Measurements from ENCODE around the gene IL12B.
A peak's percentile ranks its signal among the peaks of the same experiment; 100 is the strongest.
"Not testable (repeated sequence)": the region's sequence is repeated elsewhere in the genome, so short reads cannot be mapped to it uniquely, and the experiment has no call there.

The IL12B gene

DNA sequence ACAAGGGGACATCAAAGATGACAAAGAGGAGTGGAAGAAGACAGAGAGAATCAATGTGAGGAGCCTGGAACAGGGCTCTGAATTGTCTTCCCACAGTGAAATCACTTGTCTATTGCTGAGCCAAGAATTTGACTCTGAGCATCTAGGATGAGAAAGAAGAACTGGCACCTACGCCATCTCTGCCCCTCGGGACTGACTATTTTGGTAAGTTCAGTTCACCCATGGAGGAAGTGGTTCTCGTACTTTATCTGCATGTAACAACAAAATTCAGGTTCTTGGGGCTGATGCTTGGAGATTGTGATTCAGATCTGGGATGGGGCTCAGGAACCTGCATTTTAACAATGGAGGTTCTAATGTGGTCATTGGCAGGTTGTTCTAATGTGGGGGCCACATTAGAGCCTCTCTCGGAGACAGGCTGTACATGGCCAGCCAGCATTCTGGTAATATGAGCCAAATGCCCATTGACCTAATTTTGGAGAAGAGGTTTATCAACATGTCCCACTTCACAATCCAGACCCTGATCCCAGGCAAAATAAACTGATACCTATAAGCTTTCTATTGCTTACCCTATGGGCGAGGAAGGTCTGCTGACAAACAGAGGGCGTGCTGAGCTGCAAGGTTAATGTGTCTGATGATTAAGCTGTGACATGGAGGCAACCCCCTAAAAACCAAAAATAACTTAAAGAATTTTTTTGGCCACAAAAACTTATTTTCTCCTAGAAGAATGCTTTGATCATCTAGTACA, 2.7 kb upstream of the IL12B start:
- no peak for DNase-seq

DNA sequence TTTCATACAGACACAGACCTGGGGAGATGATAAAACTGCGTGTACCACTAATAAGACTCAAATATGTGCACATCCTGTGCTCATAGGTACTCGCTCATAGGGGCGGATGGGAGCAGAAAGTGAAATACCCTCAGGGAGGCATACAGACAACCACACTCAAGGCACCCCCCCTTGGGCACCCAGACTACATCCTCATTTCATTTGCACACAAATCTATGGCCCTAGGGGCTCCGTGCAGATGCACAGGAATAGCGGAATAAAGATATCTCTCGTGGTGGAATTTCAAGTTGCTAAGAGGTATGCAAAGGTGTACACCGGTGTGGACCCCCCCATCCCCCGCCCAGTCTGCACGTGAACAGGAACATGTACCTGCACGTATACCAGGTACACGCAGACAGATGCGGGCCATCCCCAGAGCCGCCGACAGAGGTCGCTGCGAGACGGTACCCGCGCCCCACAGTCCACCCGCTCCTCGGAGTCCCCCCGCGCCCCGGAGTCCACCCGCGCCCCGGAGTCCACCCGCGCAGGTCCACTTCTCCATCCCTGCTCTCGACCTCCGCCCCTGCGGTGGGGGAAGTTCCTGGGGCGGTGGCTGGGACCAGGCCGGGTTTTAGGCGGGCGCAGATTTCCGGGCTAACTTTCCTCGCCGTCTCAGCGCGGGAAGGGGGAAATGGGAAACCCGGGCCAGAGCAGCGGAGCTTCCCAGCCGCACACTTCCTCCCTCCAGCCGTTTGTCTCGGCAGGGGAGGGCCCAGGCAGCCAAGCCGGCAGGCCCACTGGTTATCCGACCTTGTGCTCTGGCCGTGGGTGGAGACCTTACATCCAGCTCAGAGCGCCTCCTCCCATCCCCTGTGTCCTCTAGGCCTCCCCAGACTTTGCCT, 1.0 kb upstream of the IL12B start:
- peak; percentile 85 to 87 for DNase-seq

DNA sequence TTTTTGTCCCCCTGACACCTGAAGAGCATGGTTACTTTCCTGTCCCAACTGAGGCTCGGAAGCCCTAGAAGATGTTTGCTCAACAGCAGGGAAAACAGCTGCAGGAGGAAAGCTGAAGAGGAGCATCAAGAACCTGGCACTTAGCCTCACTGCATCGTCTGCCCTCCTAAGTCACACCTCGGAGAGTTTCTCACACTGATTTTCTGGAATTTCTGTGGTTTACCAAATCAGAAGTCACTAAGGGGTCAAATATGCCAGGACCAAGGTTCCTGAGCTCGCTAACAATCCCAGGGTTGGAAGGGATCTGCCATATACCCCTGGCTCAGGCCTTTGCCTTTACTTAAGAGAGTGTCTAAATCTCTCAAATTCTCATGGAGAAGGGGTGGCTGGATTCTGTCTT, 5.3 kb downstream of the IL12B start:
- DNase-seq, result no peak

DNA sequence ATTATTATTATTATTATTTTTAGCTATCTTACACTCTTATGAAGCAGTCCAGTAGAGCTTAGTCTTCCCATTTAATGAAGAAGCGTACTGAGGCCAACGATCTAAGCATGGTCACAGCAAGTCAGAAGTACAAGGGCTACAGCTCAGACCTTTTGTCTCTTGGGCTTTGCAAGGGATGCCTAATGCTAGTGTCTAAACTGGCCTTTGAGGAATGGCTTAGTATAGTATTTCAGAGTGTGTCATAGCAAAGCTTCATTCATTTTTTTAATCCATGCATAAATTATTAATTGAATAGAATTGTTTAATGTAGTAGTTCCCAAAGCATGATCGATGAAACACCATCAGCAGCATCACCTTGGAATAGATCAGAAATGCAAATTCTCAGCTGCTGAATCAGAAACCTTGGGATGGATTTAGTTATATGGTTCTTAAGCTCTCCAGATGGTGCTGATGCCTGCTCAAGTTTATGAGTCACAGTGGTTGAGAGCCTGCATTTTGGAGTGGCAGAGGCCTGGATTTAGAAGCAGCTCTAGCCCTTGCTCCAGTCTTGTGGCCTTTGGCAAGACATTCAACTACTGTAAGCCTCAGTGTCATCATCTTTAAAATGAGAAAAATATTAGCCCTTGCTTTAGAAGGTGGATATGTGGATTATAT, 6.1 kb downstream of the IL12B start:
- no peak for DNase-seq

DNA sequence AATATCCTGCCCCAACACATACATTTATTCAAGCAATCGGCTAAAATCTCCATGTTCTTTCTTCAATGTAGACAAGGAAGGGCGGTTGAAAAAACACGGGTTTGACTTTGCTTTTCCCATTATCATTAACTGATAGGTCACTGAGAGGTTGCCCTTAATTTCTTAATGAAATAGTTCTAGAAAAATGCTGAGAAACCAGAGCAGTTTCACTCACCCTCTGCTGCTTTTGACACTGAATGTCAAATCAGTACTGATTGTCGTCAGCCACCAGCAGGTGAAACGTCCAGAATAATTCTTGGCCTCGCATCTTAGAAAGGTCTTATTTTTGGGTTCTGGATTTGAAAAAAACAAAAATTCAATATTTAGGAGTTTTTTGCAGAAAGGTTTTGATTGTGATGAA, 8.1 kb downstream of the IL12B start:
- no peak for DNase-seq

DNA sequence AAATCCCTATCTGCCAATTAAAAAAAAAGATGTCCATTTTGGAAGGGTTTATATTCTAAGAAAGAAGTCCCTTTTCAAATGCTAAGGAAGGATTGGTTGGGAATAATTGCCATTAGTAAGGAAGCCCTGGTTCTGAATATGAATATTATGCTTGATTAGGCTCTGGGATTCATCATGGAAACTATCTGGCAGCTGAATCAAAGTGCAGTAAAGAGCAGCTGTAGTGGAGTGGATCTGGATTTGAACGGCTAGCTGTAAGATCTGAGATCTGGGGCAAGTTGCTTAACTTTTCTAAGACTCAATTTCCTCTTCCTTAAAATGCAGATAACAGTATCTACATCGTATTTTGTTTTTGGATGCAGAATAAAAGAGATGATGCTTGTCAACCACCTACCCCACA, 10.5 kb downstream of the IL12B start:
- no peak for DNase-seq

DNA sequence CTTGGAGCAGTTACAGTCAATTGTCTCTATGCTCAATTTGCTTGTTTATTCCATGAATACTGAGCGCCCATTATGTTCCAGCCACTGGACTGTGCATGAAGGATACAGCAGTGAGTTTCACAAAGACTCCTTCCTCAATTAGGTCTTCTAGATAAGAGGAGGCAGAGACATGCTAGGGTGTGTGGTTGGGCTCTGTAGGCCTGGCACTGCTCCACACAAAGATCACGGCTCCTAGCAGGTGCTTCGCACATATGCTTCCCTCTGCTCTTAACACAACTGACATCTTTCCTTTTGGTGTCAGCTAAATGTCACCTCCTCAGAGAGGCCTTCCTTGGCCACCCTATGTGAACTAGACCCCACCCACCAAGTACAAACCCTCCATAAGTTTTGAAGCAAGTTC, 10.9 kb downstream of the IL12B start:
- no peak for DNase-seq

DNA sequence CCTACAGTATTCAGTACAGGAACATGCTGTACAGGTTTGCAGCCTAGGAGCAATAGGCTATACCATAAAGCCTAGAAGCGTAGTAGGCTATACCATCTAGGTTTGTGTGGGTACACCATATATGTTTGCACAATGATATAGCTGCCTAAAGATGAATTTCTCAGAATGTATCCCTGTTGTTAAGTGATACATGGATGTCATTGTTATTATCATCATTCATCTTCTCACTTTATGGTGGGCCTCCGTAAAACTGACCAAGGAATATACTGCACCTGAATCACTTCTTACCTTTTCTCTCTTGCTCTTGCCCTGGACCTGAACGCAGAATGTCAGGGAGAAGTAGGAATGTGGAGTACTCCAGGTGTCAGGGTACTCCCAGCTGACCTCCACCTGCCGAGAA, 11.8 kb downstream of the IL12B start:
- DNase-seq, result no peak

DNA sequence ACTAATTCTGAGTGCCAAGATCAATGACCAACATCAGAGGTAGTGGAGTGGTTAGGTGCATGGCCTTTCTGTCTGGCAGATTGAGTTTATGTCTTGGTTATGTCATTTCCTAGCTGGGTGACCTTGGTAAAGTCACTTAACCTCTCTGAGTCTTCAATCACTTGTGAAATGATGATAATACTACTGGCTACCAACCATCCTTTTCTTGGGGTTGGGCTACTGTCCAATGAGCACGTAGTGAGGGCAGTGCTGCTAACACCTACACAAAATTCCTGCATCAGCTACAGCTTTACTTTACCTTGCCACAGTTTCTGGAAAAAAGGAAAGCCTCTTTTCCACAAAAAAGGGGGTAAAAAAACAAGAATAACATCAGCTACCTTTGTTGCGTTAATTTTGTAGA, 12.4 kb downstream of the IL12B start:
- DNase-seq, result no peak

DNA sequence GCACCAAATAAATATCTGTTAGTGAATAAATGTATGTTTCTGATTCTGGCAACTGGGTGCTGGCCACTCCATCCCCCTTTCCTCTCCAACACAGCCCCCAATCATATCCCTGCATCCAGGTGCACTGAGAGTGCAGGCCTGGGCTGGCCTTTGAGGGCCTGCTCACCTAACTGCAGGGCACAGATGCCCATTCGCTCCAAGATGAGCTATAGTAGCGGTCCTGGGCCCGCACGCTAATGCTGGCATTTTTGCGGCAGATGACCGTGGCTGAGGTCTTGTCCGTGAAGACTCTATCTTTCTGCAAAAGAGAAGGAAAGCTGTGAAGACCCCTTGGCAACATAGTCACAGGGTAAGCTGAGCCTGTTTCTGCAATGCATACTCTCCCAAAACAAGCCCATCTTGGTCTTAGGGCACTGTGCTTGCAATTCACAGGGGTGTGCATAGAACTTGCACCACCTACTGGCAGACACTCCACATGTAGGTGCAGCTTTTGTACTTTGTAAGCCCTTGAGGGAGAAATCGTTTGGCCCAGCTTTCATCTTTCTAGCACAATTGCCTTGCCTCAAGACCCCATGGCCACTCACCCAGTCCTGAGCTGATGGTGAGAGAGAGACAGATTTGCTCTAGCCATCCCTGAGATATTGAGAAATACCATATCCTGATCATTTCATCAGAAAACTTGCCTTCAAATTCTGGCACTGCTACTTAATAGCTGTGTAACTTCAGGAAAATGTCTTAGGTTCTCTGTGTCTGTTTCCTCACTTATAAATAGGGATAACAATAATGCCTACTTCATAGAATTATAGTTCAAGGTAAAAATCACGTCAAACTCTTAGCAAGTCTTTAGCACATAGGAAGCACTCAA, 13.5 kb downstream of the IL12B start:
- DNase-seq, result peak; percentile 34 to 47

DNA sequence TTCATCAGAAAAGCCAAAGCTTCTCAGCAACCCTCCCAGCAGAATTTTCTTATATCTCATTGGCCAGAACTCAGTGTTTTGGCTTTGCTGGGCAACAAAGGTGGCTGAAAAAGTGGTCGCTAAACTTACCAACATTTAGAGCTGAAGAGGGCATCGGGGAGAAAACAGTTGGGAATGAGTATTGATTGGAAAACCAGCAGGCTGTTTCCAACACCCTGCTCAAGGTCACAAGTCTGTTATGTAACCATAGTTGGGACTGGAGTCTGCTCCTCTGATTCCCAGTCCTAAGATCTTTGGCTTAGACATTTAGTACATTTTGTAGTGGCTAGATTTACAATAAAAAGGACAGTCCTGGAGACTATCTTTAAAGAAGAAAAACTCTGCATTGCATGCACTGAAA, 17.1 kb downstream of the IL12B start:
- no peak for DNase-seq

DNA sequence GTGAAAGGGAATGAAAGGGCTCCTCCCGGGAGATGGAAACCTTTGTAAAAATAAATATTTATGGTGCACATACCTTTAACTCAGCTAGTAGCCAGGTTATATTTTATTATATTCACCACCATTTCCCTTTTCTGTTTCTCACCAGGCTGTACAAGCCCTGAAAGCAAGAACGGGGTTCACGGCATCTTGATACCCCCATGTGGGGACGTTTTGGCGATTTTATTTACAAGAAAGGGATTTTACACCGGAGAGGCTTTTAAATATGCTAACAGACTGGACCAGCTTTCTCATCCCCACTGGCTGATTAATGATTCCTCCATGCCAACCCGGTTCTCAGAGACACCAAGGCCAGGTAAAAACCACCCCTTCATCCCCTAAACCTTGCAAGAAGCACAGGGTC, 19.2 kb downstream of the IL12B start:
- DNase-seq, result no peak

DNA sequence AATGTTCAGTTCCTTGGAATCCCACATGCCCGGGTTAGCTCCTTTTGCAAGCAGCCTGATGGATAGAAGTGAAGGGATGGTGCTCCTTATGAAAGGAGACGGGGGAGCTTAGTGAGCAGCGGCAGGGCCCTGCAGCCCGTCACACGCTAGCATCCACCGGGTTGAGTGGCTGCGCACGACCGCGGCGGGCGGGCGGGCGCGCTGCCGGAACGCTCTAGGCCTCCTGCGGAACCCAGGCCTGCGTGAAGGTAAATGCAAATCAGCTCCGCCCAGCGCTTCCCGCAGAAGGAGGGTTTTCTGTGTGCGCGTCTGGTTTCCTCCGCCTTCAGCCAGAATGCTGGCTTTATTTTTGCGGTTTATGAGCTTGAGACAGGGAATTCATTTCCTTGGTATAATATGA, 19.8 kb downstream of the IL12B start:
- DNase-seq, result peak; percentile 47 to 50

DNA sequence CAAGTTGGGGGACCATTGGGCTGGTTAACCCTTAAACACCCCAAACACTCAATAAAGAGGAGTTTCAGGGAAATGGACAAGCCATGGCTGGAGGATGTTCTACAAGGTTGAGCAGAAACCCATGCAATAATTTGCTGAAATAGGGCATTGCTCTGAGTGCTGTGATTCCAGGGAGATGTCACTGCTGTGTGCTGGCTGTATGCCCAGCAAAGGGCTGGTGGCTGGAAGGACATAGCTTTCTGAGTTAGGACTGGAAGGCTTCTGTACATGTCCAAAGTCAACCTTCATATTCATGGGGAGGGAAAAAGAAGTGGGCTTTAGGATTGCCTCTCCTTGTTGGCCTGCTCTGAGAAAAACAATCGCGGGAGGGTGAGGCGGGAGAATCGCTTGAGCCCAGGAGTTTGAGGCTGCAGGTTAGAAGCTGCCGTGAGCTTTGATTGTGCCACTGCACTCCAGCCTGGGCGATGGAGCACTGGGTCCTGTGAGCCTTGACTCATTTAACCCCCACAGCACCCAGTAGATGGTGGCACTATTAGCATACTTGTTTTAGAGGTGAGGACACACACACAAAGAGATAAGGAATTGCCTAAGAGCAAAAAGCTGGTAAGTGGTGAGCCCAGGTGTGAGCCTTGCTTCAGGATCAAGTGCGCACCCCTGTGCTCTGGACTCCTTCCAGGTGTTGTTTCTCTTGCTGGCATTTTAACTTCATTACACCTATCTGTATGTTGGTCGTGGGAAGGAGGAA, 20.4 kb downstream of the IL12B start:
- DNase-seq, result no peak

DNA sequence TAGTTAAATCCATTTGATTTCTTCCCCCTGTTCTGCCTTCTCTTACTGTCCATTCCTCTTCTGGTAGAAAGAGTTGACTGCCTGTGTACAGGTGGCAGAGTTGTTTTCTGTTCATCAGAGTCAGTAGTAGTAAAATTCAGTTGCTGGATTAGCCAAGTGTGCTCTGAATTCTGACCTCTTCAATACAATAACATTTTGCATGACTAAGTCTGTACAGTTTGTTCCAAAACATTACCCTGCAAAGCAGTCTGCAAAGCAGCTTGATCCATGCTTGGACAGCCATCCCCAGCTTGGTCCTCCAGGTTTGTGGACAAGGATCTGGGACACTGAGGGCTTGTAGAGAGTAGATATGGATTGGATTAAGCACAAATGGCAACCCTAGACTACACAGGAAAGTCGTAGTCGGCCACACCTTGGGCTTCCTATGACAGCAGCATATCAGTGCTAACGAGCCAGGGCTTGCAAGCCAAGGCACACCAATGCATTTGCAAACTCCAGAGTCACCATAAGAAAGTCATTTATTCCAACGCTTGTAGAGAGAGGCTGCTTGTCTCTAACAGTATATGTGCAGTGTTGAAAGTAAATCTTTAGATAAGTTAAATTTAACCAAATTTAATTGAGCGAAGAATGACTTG, 25.2 kb downstream of the IL12B start:
- DNase-seq, result no peak

DNA sequence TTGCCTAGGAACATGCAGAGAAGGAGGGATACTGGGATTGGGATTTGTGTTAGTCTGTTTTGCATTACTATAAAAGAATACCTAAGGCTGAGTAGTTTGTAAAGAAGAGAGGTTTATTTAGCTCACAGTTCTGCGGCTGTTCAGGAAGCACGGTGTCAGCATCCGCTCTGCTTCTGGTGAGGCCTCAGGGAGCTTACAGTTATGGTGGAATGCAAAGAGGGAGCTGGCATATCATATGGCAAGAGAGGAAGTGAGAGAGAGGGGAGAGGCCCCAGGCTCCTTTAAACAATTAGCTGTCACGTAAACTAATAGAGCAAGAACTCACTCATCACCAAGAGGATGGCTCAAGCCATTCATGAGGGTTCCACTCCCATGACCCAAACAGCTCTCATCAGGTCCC, 27.0 kb downstream of the IL12B start:
- no peak for DNase-seq

DNA sequence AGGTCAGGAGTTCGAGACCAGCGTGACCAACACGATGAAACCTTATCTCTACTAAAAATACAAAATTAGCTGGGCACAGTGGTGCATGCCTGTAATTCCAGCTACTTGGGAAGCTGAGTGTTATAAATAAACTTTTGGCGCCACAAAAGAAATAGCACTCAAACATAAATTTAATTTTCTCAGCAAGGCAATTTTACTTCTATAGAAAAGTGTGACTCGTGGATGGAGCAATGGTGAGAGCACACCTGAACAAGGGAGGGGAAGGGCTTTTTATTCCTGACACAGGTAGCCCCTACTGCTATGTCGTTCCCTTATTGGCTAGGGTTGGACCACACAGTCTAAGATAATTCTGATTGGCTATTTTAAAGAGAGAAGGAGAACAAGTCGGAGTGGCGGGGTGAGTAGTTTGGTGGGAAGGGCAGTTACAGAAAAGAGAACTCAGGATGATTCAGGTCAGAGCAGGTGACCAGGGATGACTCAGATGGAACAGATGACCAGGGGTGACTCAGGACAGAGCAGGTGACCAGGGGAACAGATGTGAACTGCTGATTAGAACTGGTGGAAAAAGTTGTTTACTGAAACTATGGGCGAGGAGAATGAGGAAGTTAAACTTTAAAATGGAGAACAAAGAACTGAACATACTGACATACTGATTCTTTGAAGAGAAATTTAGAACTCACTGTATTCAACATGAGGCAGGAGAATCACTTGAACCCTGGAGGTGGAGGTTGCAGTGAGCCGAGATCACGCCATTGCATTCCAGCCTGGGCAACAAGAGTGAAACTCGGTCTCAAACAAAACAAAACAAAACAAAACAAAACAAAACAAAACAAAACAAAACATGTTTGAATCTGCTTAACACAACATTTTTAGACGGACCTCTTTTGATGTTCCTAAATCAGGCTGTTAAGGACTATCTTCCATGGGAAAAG, 28.1 kb downstream of the IL12B start:
- DNase-seq, result not testable (repeated sequence)

DNA sequence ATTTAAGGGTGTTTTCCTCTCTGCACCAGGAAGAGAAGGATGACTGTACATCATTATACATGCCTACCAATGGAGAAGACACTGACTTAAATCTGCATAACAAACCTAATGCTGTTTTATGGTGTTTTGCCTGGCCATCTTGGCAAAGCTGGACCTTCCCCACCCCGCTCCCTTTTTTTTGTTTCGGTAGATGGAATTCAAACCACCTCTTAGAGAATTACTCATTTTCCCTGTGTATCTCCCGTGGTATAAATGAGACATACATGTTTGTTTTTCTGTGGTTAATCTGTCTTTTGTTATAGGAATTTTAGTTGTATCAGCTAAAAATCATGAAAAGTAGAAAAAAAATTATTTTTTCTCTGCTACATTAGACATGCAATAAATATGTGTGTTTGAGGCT, 28.8 kb downstream of the IL12B start:
- no peak for DNase-seq

DNA sequence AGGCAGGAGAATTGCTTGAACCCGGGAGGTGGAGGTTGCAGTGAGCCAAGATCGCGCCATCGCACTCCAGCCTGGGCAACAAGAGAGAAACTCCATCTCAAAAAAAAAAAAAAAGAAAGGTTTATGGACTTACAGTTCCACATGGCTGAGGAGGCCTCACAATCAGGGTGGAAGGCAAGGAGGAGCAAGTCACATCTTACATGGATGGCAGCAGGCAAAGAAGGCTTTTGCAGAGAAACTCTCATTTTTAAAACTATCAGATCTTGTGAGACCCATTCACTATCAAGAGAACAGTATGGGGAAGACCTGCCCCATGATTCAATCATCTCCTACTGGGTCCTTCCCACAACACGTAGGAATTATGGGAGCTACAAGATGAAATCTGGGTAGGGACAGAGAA, 33.0 kb downstream of the IL12B start:
- not testable (repeated sequence) for DNase-seq

DNA sequence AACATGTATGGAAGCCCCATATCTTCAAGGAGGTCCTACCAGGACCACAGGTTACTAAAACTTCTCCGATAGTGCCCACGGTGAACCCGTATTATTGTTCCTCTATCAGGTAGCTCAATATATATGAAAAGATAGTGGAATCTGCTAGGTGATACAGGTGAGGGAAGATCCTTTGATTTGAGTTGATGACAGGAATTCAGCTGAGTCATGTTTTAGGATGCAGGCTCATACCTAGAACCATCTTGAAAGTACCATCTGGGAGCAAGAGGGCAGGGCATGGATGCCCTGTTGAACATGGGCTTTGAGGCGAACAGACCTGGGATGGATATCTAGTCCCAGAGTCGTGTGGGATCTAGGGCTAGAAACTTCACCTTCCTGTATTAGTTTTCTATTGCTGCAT, 35.4 kb downstream of the IL12B start:
- DNase-seq, result no peak
